HG02588 (cell line): ENCODE results near the gene MTRF1.
"Not testable (repeated sequence)": the region's sequence is repeated elsewhere in the genome, so short reads cannot be mapped to it uniquely, and the experiment has no call there.

Source experiments
- ATAC-seq: cut with Tn5 transposase; IDR thresholded peaks from one replicate; pipeline ENCODE4 v1.9.1; 2021; ENCODE audit warnings: mild to moderate bottlenecking, moderate library complexity; ENCODE audit not compliant: unreplicated experiment

MTRF1 gene

GRCh38 chr13:41284512-41285288, 21.3 kb upstream of the MTRF1 start:
- no peak for ATAC-seq

- ATAC-seq: no peak
Observed at GRCh38 chr13:41282129-41282571, 18.8 kb upstream of the MTRF1 start.

GRCh38 chr13:41279156-41279555, 15.8 kb upstream of the MTRF1 start:
- not testable (repeated sequence) for ATAC-seq

GRCh38 chr13:41276824-41277223, 13.4 kb upstream of the MTRF1 start:
- ATAC-seq: no peak

GRCh38 chr13:41274881-41275280, 11.5 kb upstream of the MTRF1 start:
- ATAC-seq: no peak

- no peak for ATAC-seq
Observed at GRCh38 chr13:41273831-41274441, 10.6 kb upstream of the MTRF1 start.

- no peak for ATAC-seq
Observed at GRCh38 chr13:41271456-41272285, 8.3 kb upstream of the MTRF1 start.

GRCh38 chr13:41268764-41269163, 5.4 kb upstream of the MTRF1 start:
- no peak for ATAC-seq

GRCh38 chr13:41267106-41267505, 3.7 kb upstream of the MTRF1 start:
- ATAC-seq: no peak

- ATAC-seq: no peak
Observed at GRCh38 chr13:41259875-41260501, 3.4 kb downstream of the MTRF1 start.

GRCh38 chr13:41257535-41257934, 5.8 kb downstream of the MTRF1 start:
- no peak for ATAC-seq

- no peak for ATAC-seq
Observed at GRCh38 chr13:41254902-41255301, 8.5 kb downstream of the MTRF1 start.

GRCh38 chr13:41250993-41251392, 12.4 kb downstream of the MTRF1 start:
- no peak for ATAC-seq

- ATAC-seq: no peak
Observed at GRCh38 chr13:41246969-41247680, 16.3 kb downstream of the MTRF1 start.

GRCh38 chr13:41244556-41244955, 18.8 kb downstream of the MTRF1 start:
- no peak for ATAC-seq

- ATAC-seq: no peak
Observed at GRCh38 chr13:41241626-41242025, 21.8 kb downstream of the MTRF1 start.

GRCh38 chr13:41236369-41236768, 27.0 kb downstream of the MTRF1 start:
- ATAC-seq: no peak

- no peak for ATAC-seq
Observed at GRCh38 chr13:41232578-41233480, 30.5 kb downstream of the MTRF1 start.

- ATAC-seq: no peak
Observed at GRCh38 chr13:41231786-41232185, 31.6 kb downstream of the MTRF1 start.
